Activated CD8-positive, alpha-beta memory T cell treated with anti-CD3 and anti-CD28 coated beads, Interleukin-2, amount 50 U/mL, for 24 hours (primary cell): ENCODE results near the gene MTTP.

Experiments used
- DNase-seq: peaks from one replicate; pipeline ENCODE4 v3.0.0-alpha.2; 2020; ENCODE audit errors: extremely low read depth

The MTTP gene

GRCh38 chr4:99670409-99671073 lies 95.9 kb downstream of the MTTP start:
- DNase-seq = no peak
